Skeletal muscle satellite cell (primary cell): ENCODE data around the gene UIMC1.

Source experiments
- H3K27me3 ChIP-seq: 2 replicates; pipeline ENCODE4 v1.7.0; 2013; ENCODE audit warnings: low read length; ENCODE audit not compliant: control insufficient read depth, insufficient read depth
- H3K36me3 ChIP-seq: 2 replicates; pipeline ENCODE4 v1.7.0; 2013; ENCODE audit warnings: mild to moderate bottlenecking, control low read depth, low read length; ENCODE audit not compliant: insufficient read depth
- H3K4me1 ChIP-seq: 2 replicates; pipeline ENCODE4 v1.7.0; 2013; ENCODE audit warnings: low read length; ENCODE audit not compliant: control insufficient read depth, insufficient read depth
- H3K4me2 ChIP-seq: 2 replicates; pipeline ENCODE4 v1.7.0; 2013; ENCODE audit warnings: mild to moderate bottlenecking, low read length
- H3K4me3 ChIP-seq: 2 replicates; pipeline ENCODE4 v1.7.0; 2013; ENCODE audit warnings: low read length
- H3K9ac ChIP-seq: 2 replicates; pipeline ENCODE4 v1.7.0; 2013; ENCODE audit warnings: mild to moderate bottlenecking, low read depth, low read length, moderate library complexity
- H3K9me3 ChIP-seq: replicated peaks from 2 replicates; pipeline ENCODE4 v1.7.0; 2013; ENCODE audit warnings: mild to moderate bottlenecking, control low read depth, low read length

UIMC1 gene

DNA sequence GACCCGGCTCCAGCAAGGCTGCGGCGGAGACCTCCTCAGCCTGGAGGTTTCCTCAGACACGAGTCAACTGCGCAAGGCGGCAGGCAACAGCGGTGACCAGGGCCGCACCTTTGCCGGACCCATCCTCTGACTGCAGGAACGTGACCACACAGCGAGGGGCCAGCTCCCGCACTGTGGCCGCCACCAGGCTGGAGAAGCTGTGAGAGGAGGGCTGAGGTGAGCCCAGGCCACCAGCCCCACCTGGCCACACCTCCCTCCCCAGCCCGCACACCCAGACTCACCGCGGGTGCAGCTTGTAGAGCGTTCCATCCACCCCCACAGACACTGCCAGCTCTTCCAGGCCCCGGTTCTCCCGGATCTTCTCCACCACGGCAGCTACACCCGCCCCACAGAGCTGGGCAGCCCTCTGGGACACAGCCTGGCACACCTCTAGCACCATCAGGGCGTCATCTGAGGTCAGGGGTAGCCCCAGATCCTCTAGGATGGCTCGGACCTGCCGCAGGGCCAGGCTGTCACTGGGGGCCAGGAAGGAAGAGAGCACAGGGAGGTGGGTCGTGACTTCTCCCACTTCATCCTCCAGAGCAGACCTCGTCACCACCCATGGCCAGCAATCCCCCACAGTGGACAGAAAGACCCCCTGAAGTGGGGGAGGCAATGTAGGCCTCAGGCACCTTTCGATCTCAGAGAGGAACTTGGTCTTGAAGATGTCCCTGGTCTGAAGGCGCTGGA is 125.4 kb downstream of the UIMC1 start:
- Histone ChIP-seq H3K9ac (no peak overlapping the region), H3K9me3 (no peaks in the 10 kb centered on the region), H3K4me2 (no peak overlapping the region), H3K36me3 (no peaks in the 10 kb centered on the region), H3K4me3 (no peak overlapping the region), H3K4me1 (peaks cover 3% of the 10 kb centered on the region), H3K27me3 (peaks cover 34% of the 10 kb centered on the region)

DNA sequence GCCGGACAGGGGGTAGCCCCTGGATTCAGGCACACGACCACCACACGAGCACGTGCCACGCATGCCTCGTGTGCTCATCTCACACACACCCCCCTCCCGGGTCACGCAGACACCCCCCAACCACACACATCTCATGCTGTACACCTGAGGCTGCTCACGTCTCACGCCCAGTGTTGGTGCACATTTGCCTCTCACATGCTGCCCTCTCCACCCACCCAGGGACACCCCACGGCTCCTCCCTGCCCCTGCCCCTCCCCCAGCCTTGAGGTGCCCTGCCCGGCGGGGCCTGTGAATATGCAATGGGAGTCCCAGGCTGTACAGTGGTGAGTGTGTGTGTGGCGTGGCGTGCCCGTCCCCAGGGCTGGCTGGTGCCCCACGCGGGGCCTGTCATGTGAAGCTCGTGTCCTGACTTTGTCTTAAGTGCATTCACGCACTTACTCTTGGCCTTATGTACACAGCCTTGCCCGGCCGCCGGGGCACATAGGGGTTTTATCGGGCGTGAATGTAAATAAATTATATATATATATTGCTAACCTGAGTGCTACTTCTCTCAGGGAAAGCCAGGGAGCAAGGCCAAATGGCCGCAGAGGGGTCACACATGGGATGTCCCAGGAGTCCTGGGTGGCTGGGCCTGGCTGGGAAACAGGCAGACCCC is 126.1 kb downstream of the UIMC1 start:
- no peak overlapping the region for H3K9ac ChIP-seq
- H3K4me3 ChIP-seq: no peak overlapping the region
- H3K4me2 ChIP-seq: no peak overlapping the region
- peaks cover 41% of the 10 kb centered on the region for H3K27me3 ChIP-seq
- no peaks in the 10 kb centered on the region for H3K36me3 ChIP-seq
- H3K9me3 ChIP-seq: no peaks in the 10 kb centered on the region
- peaks cover 3% of the 10 kb centered on the region for H3K4me1 ChIP-seq

DNA sequence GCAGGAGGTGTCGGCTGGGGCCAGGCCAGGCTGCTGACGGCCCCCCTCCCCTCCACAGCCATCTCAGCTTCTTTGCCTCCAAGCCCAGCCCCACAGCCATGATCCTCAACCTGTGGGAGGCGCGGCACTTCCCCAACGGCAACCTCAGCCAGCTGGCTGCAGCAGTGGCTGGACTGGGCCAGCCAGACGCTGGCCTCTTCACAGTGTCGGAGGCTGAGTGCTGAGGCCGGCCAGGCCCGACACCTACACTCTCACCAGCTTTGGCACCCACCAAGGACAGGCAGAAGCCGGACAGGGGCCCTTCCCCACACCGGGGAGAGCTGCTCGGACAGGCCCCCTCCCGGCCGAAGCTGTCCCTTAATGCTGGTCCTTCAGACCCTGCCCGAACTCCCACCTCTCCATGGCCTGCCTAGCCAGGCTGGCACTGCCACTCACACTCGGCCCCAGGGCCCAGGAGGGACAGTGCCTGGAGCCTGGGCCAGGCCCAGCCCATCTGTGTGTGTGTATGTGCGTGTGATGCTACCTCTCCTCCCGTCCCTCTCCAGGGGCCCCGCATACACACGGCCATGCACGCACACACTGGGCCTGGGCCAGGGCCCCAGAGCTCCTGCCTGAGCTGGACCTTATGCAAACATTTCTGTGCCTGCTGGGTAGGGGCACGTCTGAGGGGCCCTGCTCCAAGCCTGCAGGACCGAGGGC is 126.8 kb downstream of the UIMC1 start:
- Histone ChIP-seq H3K27me3 (peaks cover 45% of the 10 kb centered on the region), H3K4me3 (no peak overlapping the region), H3K9ac (no peak overlapping the region), H3K36me3 (no peaks in the 10 kb centered on the region), H3K4me2 (no peak overlapping the region), H3K4me1 (peaks cover 3% of the 10 kb centered on the region), H3K9me3 (no peaks in the 10 kb centered on the region)

DNA sequence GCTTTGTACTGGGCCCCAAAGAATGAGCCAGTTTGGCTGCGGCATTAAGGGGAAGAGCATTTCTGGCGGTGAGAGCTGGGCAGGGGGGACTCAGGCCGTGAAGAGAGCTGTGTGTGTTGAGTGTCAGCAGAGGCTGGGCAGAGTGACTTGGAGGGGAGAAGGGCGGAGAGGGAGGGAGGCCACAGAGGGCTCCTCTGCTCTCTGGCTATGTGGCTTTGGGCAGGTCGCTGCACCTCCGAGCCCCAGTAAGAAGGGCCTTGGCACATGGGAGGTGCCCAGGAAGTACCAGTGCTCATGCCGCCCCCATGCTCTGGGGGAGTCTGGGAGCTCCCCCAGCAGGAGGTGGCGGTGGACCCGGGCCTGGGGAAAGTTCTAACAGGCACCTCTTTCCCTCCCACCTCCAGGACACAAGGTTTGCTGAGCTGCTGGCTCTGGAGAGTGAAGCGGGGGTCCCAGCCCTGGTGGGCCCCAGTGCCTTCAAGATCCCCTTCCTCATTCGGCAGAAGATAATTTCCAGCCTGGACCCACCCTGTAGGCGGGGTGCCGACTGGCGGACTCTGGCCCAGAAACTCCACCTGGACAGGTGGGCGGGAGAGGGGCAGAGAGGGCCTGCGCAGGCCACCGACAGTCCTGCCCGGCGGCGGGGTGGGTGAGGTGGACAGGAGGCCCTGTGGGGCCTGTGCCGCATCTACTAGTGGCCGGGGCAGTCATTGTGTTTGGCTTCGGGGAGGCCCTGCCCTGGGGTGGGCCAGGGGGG is 127.5 kb downstream of the UIMC1 start:
- no peaks in the 10 kb centered on the region for H3K36me3 ChIP-seq

DNA sequence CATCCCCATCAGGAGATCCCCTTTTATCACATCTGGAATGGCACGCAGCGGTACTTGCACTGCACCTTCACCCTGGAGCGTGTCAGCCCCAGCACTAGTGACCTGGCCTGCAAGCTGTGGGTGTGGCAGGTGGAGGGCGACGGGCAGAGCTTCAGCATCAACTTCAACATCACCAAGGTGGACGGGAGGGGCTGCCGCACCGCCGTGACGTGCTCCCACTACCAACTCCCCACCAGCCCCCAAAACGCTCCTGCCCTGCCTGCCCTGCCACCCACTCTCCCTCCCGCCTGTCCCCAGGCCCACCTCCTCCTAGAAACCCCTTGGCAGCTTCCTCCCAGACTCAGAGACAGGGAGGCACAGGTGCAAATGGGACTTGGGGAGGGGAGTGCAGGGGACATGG is 128.1 kb downstream of the UIMC1 start:
- Histone ChIP-seq H3K4me2 (no peak overlapping the region), H3K4me1 (peaks cover 3% of the 10 kb centered on the region), H3K27me3 (peaks cover 54% of the 10 kb centered on the region), H3K4me3 (no peak overlapping the region), H3K9me3 (no peaks in the 10 kb centered on the region), H3K9ac (no peak overlapping the region), H3K36me3 (no peaks in the 10 kb centered on the region)

More for the DNA sequence above, 127.5 kb downstream of the UIMC1 start:
- H3K9me3 ChIP-seq: no peaks in the 10 kb centered on the region
- peaks cover 3% of the 10 kb centered on the region for H3K4me1 ChIP-seq
- H3K27me3 ChIP-seq: peaks cover 51% of the 10 kb centered on the region
- H3K9ac ChIP-seq: no peak overlapping the region
- no peak overlapping the region for H3K4me3 ChIP-seq
- no peak overlapping the region for H3K4me2 ChIP-seq

DNA sequence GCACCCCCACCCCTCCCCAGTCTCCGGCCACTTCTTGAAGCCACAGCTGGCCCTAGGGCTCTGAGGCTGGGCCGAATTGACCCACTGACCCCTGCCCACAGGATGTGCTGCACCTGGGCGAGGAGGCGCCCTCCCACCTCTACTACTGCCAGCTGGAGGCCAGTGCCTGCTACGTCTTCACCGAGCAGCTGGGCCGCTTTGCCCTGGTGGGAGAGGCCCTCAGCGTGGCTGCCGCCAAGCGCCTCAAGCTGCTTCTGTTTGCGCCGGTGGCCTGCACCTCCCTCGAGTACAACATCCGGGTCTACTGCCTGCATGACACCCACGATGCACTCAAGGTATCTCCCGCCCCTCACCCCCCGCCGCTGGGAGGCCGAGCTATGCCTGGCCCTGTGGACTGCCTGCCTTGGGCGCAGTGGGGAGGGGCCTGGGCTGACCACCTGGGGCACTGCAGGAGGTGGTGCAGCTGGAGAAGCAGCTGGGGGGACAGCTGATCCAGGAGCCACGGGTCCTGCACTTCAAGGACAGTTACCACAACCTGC is 128.7 kb downstream of the UIMC1 start:
- H3K9ac ChIP-seq: no peak overlapping the region
- H3K27me3 ChIP-seq: peaks cover 50% of the 10 kb centered on the region
- no peaks in the 10 kb centered on the region for H3K36me3 ChIP-seq
- H3K9me3 ChIP-seq: no peaks in the 10 kb centered on the region
- no peak overlapping the region for H3K4me3 ChIP-seq
- H3K4me1 ChIP-seq: peaks cover 3% of the 10 kb centered on the region
- H3K4me2 ChIP-seq: no peak overlapping the region

DNA sequence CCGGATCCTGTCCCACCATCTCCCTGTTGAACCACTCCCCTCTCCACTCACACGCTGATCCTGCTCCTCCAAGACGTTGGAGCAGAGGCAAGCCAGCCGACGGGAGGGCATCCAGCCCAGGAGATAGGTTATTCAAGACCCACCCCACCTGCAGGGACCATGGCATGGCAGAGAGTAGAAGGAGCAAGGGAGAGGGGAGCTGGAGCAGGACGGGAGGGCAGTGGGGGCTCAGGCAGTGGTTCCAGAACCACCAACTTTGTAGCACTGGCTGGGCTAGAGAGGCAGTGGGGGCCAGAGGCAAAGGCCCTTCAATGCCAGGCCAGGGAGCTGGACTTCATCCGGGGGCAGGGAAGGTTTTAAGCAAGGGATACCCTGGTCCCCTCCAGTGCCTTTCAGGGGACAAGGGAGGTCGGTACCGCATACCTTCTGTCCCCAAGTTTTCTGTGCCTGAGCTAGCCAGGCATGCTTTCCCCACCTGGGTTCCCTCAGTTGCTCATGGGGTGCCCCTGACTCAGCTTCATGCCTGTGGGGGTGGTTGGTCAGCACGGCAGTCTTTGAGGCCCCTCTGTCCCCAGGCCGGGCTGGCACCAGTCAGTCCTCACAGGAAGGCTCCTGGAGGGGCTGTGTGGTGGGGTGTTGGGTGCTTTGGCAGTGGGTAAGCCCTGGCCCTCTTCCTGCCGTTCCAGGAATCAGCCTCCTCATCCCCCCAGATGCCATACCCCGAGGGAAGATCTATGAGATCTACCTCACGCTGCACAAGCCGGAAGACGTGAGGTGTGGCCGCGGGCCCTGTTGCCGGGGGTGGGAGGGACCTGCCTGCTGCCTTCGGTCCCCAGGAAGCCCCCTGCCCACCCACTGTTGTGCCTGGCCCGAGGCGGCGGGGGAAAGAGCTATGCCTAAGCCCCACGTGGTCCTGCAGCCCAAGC is 129.8 kb downstream of the UIMC1 start:
- Histone ChIP-seq H3K4me2 (no peak overlapping the region), H3K27me3 (peaks cover 45% of the 10 kb centered on the region), H3K9ac (no peak overlapping the region), H3K36me3 (no peaks in the 10 kb centered on the region), H3K9me3 (no peaks in the 10 kb centered on the region), H3K4me1 (no peaks in the 10 kb centered on the region), H3K4me3 (no peak overlapping the region)

DNA sequence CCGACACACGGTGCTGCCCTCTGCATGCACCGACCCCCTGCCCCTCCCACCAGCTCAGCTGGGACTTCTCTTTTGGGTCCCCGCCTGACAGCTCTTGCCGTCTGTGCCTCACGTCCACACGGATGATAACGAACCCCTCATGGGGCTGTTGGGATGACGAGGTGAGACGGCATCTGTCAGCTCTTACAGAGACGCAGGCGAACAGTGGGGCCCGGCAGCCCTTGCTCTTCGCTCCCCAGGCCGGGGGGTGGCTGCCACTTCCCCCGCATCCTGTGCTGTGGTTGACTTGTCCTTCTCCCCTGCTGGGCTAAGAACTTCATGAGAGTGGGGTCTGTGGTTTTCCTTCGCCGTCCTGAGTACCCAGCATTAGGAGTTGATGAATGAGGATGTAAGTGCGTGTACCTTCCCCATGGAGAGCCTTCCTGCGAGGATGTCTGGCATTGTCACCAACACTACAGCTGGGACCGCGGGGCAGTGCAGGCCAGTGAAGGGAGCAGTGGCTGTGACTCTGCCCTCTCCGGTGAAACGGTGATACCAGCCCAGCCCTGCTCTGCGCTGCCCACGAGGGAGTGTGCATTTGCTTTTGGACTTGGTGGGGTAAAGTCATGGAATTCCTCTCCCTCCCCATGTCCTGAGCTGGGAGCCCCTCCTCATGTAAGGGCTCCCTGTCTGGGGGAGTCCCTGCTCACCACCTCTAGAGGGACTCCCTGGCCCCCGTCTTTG is 130.6 kb downstream of the UIMC1 start:
- Histone ChIP-seq H3K36me3 (no peaks in the 10 kb centered on the region), H3K9ac (no peak overlapping the region), H3K9me3 (no peaks in the 10 kb centered on the region), H3K27me3 (peaks cover 45% of the 10 kb centered on the region), H3K4me1 (no peaks in the 10 kb centered on the region), H3K4me2 (no peak overlapping the region), H3K4me3 (no peak overlapping the region)

DNA sequence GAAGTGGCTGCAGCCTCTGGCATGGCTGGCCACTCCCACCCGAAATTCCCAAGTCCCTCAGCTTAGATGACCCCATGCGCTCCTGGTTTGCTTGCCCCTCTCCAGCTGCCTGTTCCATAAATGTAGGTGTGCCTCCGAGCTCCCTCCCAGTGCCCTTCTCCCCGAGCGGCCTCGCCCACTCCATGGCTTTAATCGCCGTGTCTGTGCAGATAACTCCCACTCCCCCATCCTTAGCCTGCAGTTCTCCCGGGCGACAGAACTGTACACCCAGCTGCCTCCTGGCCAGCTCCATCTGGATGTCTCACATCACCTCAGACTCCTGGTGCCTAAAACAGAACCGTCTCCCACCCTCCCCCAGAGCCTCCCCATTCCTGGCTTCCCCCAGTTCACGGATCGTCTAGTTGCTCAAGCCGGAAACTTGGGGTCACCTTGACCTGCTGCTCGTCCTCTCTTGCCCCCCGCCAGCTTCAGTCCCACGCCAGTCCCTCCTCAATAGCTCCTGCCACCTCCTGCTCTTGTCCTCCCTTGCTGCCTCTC is 131.5 kb downstream of the UIMC1 start:
- Histone ChIP-seq H3K4me1 (no peaks in the 10 kb centered on the region), H3K27me3 (peaks cover 45% of the 10 kb centered on the region), H3K4me3 (no peak overlapping the region), H3K9me3 (no peaks in the 10 kb centered on the region), H3K9ac (no peak overlapping the region), H3K36me3 (no peaks in the 10 kb centered on the region), H3K4me2 (no peak overlapping the region)
